ENCODE data around the gene ITGAV.

ITGAV gene

GRCh38 chr2:186691231-186691630, 101.4 kb downstream of the ITGAV start:
- in situ Hi-C loops (cut with MboI; ENCODE audit: low sequenced_read_pairs, unreplicated experiment) = no loop called here
- no peak for DNase-seq (ENCODE audit: low spot score)
- no peak for TF ChIP-seq CTCF (IDR thresholded peaks at IDR 0.05; ENCODE audit: borderline replicate concordance, control extremely low read depth, extremely low read depth, insufficient read depth, missing control alignments)

- no peak for DNase-seq (ENCODE audit: low spot score)
- in situ Hi-C loops (cut with MboI; ENCODE audit: low sequenced_read_pairs, unreplicated experiment) = no loop called here
- TF ChIP-seq CTCF (IDR thresholded peaks at IDR 0.05; ENCODE audit: borderline replicate concordance, control extremely low read depth, extremely low read depth, insufficient read depth, missing control alignments) = no peak
Measured at GRCh38 chr2:186691900-186692299, 102.0 kb downstream of the ITGAV start.

- no peak for TF ChIP-seq CTCF (IDR thresholded peaks at IDR 0.05; ENCODE audit: borderline replicate concordance, control extremely low read depth, extremely low read depth, insufficient read depth, missing control alignments)
- DNase-seq (ENCODE audit: low spot score) = no peak
- in situ Hi-C loops (cut with MboI; ENCODE audit: low sequenced_read_pairs, unreplicated experiment) = no loop called here
Measured at GRCh38 chr2:186693446-186693832, 103.6 kb downstream of the ITGAV start.

DNA sequence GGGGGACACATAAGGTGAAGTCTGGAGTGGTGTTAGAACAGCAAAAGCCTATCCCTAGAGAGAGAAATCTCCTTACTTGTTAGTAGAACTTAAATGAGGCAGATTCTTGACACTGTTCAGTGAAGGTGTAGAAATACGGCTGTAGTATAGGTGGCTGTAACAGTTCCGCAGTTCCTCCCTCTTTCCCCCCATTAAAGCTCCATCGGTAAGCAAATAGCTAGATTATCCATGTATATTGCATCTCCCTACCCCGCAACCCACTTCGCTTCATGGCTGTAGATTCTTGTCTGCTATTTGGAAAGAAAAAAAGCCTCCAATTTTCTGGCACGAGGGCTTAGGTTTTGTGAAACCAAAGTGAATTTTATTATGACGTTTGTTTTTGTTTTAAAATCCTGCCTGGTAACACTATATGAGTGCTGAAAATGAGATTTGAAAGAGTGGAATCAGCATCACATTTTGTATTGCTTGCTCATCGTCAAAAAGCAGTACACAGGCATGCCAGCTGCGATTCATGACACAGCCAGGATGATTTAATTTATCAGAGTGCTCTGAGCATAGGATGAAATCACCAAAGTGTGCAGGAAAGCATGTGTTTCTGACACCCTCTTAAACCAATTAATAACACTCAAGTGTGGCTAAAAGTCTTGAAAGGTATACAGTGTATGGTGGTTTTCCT, 105.4 kb downstream of the ITGAV start:
- TF ChIP-seq CTCF (IDR thresholded peaks at IDR 0.05; ENCODE audit: borderline replicate concordance, control extremely low read depth, extremely low read depth, insufficient read depth, missing control alignments) = no peak
- in situ Hi-C loops (cut with MboI; ENCODE audit: low sequenced_read_pairs, unreplicated experiment) = no loop called here
- no peak for DNase-seq (ENCODE audit: low spot score)

- no peak for DNase-seq (ENCODE audit: low spot score)
- TF ChIP-seq CTCF (IDR thresholded peaks at IDR 0.05; ENCODE audit: borderline replicate concordance, control extremely low read depth, extremely low read depth, insufficient read depth, missing control alignments) = no peak
- in situ Hi-C loops (cut with MboI; ENCODE audit: low sequenced_read_pairs, unreplicated experiment) = no loop called here
Measured at GRCh38 chr2:186696290-186696689, 106.4 kb downstream of the ITGAV start.

DNA sequence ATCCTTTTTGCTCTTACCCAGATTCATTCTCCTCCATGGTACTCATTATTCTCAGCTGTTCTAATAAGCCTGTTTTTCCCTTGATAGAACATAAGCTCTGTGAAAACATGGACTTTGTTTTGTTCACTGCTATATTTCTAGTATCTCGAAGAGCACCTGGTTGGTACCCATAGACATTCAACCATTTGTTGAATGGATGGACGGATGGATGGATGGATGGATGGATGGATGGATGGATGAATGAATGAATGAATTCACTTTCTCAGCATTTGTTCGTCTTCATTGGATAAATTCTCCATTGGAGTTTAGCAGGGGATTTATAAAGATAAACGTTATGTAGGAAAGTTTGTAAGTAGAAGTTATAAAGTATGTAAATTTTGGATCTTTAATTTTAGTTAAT, 106.9 kb downstream of the ITGAV start:
- TF ChIP-seq CTCF (IDR thresholded peaks at IDR 0.05; ENCODE audit: borderline replicate concordance, control extremely low read depth, extremely low read depth, insufficient read depth, missing control alignments) = no peak
- DNase-seq (ENCODE audit: low spot score) = no peak
- in situ Hi-C loops (cut with MboI; ENCODE audit: low sequenced_read_pairs, unreplicated experiment) = no loop called here
